Measurements from ENCODE around the gene SNRK.

DNA sequence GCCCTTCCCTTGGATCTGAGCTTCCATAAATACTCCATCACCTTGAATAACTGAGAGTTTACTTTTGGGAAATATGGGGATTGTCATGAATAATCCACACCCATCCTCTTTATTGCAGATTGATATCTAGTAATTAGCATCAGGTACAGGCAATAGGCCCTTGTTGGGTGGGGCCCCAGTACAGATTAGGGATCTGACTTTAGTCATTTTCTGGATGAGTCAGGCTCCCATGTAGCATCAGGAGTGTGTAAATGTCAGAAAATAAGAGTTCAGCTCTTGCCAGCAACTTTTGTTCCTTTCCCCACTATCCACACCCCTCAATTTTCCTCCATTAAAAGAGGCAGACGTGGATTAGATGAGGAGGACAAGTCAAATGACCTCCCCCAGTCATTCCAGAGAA, 17.7 kb upstream of the SNRK start:
- no peak for TF ChIP-seq POLR2A (IDR thresholded peaks at IDR 0.05)
- TF ChIP-seq, protein P1, sequence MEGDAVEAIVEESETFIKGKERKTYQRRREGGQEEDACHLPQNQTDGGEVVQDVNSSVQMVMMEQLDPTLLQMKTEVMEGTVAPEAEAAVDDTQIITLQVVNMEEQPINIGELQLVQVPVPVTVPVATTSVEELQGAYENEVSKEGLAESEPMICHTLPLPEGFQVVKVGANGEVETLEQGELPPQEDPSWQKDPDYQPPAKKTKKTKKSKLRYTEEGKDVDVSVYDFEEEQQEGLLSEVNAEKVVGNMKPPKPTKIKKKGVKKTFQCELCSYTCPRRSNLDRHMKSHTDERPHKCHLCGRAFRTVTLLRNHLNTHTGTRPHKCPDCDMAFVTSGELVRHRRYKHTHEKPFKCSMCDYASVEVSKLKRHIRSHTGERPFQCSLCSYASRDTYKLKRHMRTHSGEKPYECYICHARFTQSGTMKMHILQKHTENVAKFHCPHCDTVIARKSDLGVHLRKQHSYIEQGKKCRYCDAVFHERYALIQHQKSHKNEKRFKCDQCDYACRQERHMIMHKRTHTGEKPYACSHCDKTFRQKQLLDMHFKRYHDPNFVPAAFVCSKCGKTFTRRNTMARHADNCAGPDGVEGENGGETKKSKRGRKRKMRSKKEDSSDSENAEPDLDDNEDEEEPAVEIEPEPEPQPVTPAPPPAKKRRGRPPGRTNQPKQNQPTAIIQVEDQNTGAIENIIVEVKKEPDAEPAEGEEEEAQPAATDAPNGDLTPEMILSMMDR (IDR thresholded peaks at IDR 0.05), result no peak

All from heart left ventricle (tissue), 13 donors.